Loucy (cell line): ENCODE results near the gene TLCD5.

ENCODE experiments used
- H2AFZ ChIP-seq: fragments of 200-600 bp; sonication (generic); 2 replicates; pipeline ENCODE4 v1.6.0; 2016; ENCODE audit warnings: antibody characterized with exemption, mild to moderate bottlenecking, low read length, moderate library complexity
- H3F3A ChIP-seq: fragments of 200-600 bp; 2 replicates; pipeline ENCODE4 v1.6.0; 2016; ENCODE audit warnings: antibody characterized with exemption, low read depth, mild to moderate bottlenecking
- H3K27me3 ChIP-seq: fragments of 200-600 bp; sonication (generic); 2 replicates; pipeline ENCODE4 v1.6.1; 2014; ENCODE audit warnings: low read length, mild to moderate bottlenecking; ENCODE audit not compliant: insufficient read depth, poor library complexity, severe bottlenecking
- H3K36me3 ChIP-seq: fragments of 200-600 bp; sonication (generic); 2 replicates; pipeline ENCODE4 v1.6.1; 2016; ENCODE audit warnings: low read length; ENCODE audit not compliant: insufficient read depth
- H3K4me1 ChIP-seq: fragments of 200-600 bp; sonication (generic); 2 replicates; pipeline ENCODE4 v1.5.1; 2014; ENCODE audit warnings: low read length, mild to moderate bottlenecking; ENCODE audit not compliant: insufficient read depth, poor library complexity, severe bottlenecking
- H3K4me2 ChIP-seq: fragments of 200-600 bp; sonication (generic); 2 replicates; pipeline ENCODE4 v1.6.0; 2014; ENCODE audit warnings: antibody characterized with exemption, low read length, low read depth, mild to moderate bottlenecking; ENCODE audit not compliant: poor library complexity, severe bottlenecking
- H3K4me3 ChIP-seq: fragments of 200-600 bp; sonication (generic); 2 replicates; pipeline ENCODE4 v1.5.1; 2014; ENCODE audit warnings: low read length, mild to moderate bottlenecking, mixed read lengths; ENCODE audit not compliant: poor library complexity, severe bottlenecking
- H3K79me2 ChIP-seq: fragments of 200-600 bp; sonication (generic); 2 replicates; pipeline ENCODE4 v1.6.1; 2014; ENCODE audit warnings: low read length; ENCODE audit not compliant: insufficient read depth
- H3K9ac ChIP-seq: fragments of 200-600 bp; sonication (generic); 2 replicates; pipeline ENCODE4 v1.6.0; 2014; ENCODE audit warnings: mild to moderate bottlenecking, low read depth, low read length, moderate library complexity; ENCODE audit not compliant: poor library complexity, severe bottlenecking
- H3K9me2 ChIP-seq: fragments of 200-600 bp; sonication (generic); replicated peaks from 2 replicates; pipeline ENCODE4 v1.6.1; 2016; ENCODE audit warnings: low read depth, low read length, mixed read lengths
- H3K9me3 ChIP-seq: fragments of 200-600 bp; sonication (generic); 2 replicates; pipeline ENCODE4 v1.6.1; 2014; ENCODE audit warnings: mild to moderate bottlenecking, antibody characterized with exemption, low read length, low read depth; ENCODE audit not compliant: insufficient read depth
- H4K20me1 ChIP-seq: fragments of 200-600 bp; sonication (generic); 2 replicates; pipeline ENCODE4 v1.6.0; 2014; ENCODE audit warnings: antibody characterized with exemption, low read length, mild to moderate bottlenecking; ENCODE audit not compliant: insufficient read depth, poor library complexity, severe bottlenecking
- CTCF ChIP-seq: fragments of 200-600 bp; sonication (generic); conservative IDR thresholded peaks from 2 replicates; pipeline ENCODE4 v1.5.1; 2014; ENCODE audit warnings: mild to moderate bottlenecking, antibody characterized with exemption, low read length
- EZH2phosphoT487 ChIP-seq: fragments of 200-600 bp; IDR thresholded peaks from 2 replicates; pipeline ENCODE4 v1.6.1; 2018; ENCODE audit warnings: antibody characterized with exemption, mild to moderate bottlenecking, moderate library complexity, borderline replicate concordance

TLCD5 gene

GRCh38 chr11:120378474-120378873 is 53.4 kb downstream of the TLCD5 start:
- no peaks in the 10 kb centered on the region for H3K4me1 ChIP-seq
- H3K4me3 ChIP-seq = no peak overlapping the region

GRCh38 chr11:120381401-120381800 is 56.3 kb downstream of the TLCD5 start:
- Histone ChIP-seq H3F3A (no peaks in the 10 kb centered on the region), H3K27me3 (no peaks in the 10 kb centered on the region), H4K20me1 (no peaks in the 10 kb centered on the region), H3K4me3 (no peak overlapping the region), H3K79me2 (no peaks in the 10 kb centered on the region), H3K9me3 (no peaks in the 10 kb centered on the region), H3K9ac (no peak overlapping the region), H3K4me1 (no peaks in the 10 kb centered on the region), H3K9me2 (no peaks in the 10 kb centered on the region), H3K4me2 (no peak overlapping the region), H3K36me3 (no peaks in the 10 kb centered on the region), H2AFZ (no peak overlapping the region)
- TF ChIP-seq EZH2phosphoT487 = no peak
- no peak for TF ChIP-seq CTCF

More at GRCh38 chr11:120378474-120378873, 53.4 kb downstream of the TLCD5 start:
- H3K27me3 ChIP-seq = no peaks in the 10 kb centered on the region
- no peaks in the 10 kb centered on the region for H3K9me2 ChIP-seq
- no peaks in the 10 kb centered on the region for H3K79me2 ChIP-seq
- no peaks in the 10 kb centered on the region for H4K20me1 ChIP-seq
- no peak overlapping the region for H2AFZ ChIP-seq
- H3K9me3 ChIP-seq = no peaks in the 10 kb centered on the region
- no peaks in the 10 kb centered on the region for H3F3A ChIP-seq
- H3K4me2 ChIP-seq = no peak overlapping the region
- H3K36me3 ChIP-seq = no peaks in the 10 kb centered on the region
- TF ChIP-seq CTCF = no peak
- TF ChIP-seq EZH2phosphoT487 = no peak
- H3K9ac ChIP-seq = no peak overlapping the region
